RWPE2 (cell line): ENCODE data around the gene CLMN.

ENCODE experiments used
- ATAC-seq: fragments of 200-7000 bp; cut with Tn5 transposase; 3 replicates; pipeline ENCODE4 v1.9.1; 2021; ENCODE audit warnings: low read depth
- DNase-seq: peaks from one replicate; pipeline ENCODE4 v3.0.0-alpha.2; 2020; ENCODE audit warnings: low spot score
- H3K27ac ChIP-seq: fragments of 450-650 bp; 2 replicates; pipeline ENCODE4 v1.5.1; 2017; ENCODE audit warnings: mild to moderate bottlenecking; ENCODE audit not compliant: poor library complexity, severe bottlenecking
- H3K27me3 ChIP-seq: fragments of 250-450 bp; sonication (Bioruptor Pico); 2 replicates; pipeline ENCODE4 v1.5.1; 2021; ENCODE audit warnings: mild to moderate bottlenecking, moderate library complexity; ENCODE audit not compliant: insufficient read depth, poor library complexity, severe bottlenecking
- H3K36me3 ChIP-seq: fragments of 250-450 bp; sonication (Bioruptor Pico); 2 replicates; pipeline ENCODE4 v1.5.1; 2020; ENCODE audit warnings: low read depth, mild to moderate bottlenecking, moderate library complexity
- H3K4me1 ChIP-seq: fragments of 250-450 bp; sonication (Bioruptor Pico); 2 replicates; pipeline ENCODE4 v1.5.1; 2021; ENCODE audit warnings: mild to moderate bottlenecking, moderate library complexity; ENCODE audit not compliant: insufficient read depth, poor library complexity, severe bottlenecking
- H3K4me3 ChIP-seq: fragments of 250-450 bp; sonication (Bioruptor Pico); 2 replicates; pipeline ENCODE4 v1.5.1; 2021; ENCODE audit warnings: mild to moderate bottlenecking, moderate library complexity; ENCODE audit not compliant: severe bottlenecking
- H3K9me3 ChIP-seq: fragments of 250-450 bp; sonication (Bioruptor Pico); 2 replicates; pipeline ENCODE4 v1.5.1; 2021; ENCODE audit warnings: mild to moderate bottlenecking, moderate library complexity; ENCODE audit not compliant: severe bottlenecking
- CTCF ChIP-seq: fragments of 450-650 bp; IDR thresholded peaks from one replicate; pipeline ENCODE4 v1.5.1; 2017; ENCODE audit warnings: mild to moderate bottlenecking, moderate library complexity; ENCODE audit not compliant: poor library complexity, severe bottlenecking

CLMN gene

GRCh38 chr14:95189367-95190132, 130.2 kb downstream of the CLMN start:
- no peak for DNase-seq
- no peak for ATAC-seq
- no peaks in the 10 kb centered on the region for H3K4me1 ChIP-seq
- H3K9me3 ChIP-seq, result peaks cover 3% of the 10 kb centered on the region
- H3K27ac ChIP-seq, result no peak overlapping the region
- TF ChIP-seq CTCF, result no peak
- no peaks in the 10 kb centered on the region for H3K27me3 ChIP-seq
- no peaks in the 10 kb centered on the region for H3K36me3 ChIP-seq
- H3K4me3 ChIP-seq, result no peak overlapping the region

GRCh38 chr14:95188380-95188779, 131.3 kb downstream of the CLMN start:
- H3K4me1 ChIP-seq, result no peaks in the 10 kb centered on the region
- ATAC-seq (no peak), DNase-seq (no peak)
- TF ChIP-seq CTCF, result no peak
- no peak overlapping the region for H3K4me3 ChIP-seq
- H3K27me3 ChIP-seq, result no peaks in the 10 kb centered on the region
- H3K9me3 ChIP-seq, result peaks cover 3% of the 10 kb centered on the region
- H3K27ac ChIP-seq, result no peak overlapping the region
- H3K36me3 ChIP-seq, result no peaks in the 10 kb centered on the region

GRCh38 chr14:95185767-95186392, 133.8 kb downstream of the CLMN start:
- H3K4me1 ChIP-seq, result no peaks in the 10 kb centered on the region
- no peak for ATAC-seq
- no peak overlapping the region for H3K27ac ChIP-seq
- H3K4me3 ChIP-seq, result no peak overlapping the region
- H3K9me3 ChIP-seq, result peaks cover 3% of the 10 kb centered on the region
- H3K36me3 ChIP-seq, result no peaks in the 10 kb centered on the region
- TF ChIP-seq CTCF, result no peak
- DNase-seq, result no peak
- no peaks in the 10 kb centered on the region for H3K27me3 ChIP-seq

- no peaks in the 10 kb centered on the region for H3K27me3 ChIP-seq
- DNase-seq (no peak), ATAC-seq (no peak)
- no peak overlapping the region for H3K4me3 ChIP-seq
- H3K9me3 ChIP-seq, result peaks cover 3% of the 10 kb centered on the region
- H3K4me1 ChIP-seq, result no peaks in the 10 kb centered on the region
- no peaks in the 10 kb centered on the region for H3K36me3 ChIP-seq
- H3K27ac ChIP-seq, result no peak overlapping the region
- TF ChIP-seq CTCF, result no peak
These were observed 134.5 kb downstream of the CLMN start for GRCh38 chr14:95185033-95185766.
